Thyroid gland (tissue), 4 donors: ENCODE data around the gene TRIM71.
"Not testable (repeated sequence)": the region's sequence is repeated elsewhere in the genome, so short reads cannot be mapped to it uniquely, and the experiment has no call there.

Experiments
- POLR2A ChIP-seq, 2 donors: fragments of 450-650 bp; IDR thresholded peaks; one replicate each; pipeline ENCODE4 v1.6.1; 2017; ENCODE audit warnings: antibody characterized with exemption in 2 of 2, mild to moderate bottlenecking in 2 of 2, moderate library complexity in 1 of 2
- TF ChIP-seq, protein P1 (sequence below), 6 experiments: fragments of 200-600 bp in 3 of 6; fragments of 450-650 bp in 3 of 6; sonication (generic) in 3 of 6; IDR thresholded peaks; one replicate each; pipeline ENCODE4 v1.5.1; 2016 to 2019; ENCODE audit warnings: antibody characterized with exemption in 6 of 6, mild to moderate bottlenecking in 2 of 6, inconsistent platforms in 1 of 6, moderate library complexity in 1 of 6

- TF ChIP-seq, protein P1, sequence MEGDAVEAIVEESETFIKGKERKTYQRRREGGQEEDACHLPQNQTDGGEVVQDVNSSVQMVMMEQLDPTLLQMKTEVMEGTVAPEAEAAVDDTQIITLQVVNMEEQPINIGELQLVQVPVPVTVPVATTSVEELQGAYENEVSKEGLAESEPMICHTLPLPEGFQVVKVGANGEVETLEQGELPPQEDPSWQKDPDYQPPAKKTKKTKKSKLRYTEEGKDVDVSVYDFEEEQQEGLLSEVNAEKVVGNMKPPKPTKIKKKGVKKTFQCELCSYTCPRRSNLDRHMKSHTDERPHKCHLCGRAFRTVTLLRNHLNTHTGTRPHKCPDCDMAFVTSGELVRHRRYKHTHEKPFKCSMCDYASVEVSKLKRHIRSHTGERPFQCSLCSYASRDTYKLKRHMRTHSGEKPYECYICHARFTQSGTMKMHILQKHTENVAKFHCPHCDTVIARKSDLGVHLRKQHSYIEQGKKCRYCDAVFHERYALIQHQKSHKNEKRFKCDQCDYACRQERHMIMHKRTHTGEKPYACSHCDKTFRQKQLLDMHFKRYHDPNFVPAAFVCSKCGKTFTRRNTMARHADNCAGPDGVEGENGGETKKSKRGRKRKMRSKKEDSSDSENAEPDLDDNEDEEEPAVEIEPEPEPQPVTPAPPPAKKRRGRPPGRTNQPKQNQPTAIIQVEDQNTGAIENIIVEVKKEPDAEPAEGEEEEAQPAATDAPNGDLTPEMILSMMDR (IDR thresholded peaks at IDR 0.05): peak in 4 of 6 experiments; percentile 44 to 70 (median 54)
- TF ChIP-seq POLR2A (IDR thresholded peaks at IDR 0.05): not testable (repeated sequence)
Observed at GRCh38 chr3:32902887-32903371, 85.1 kb downstream of the TRIM71 start.
